Measurements from ENCODE around the gene PSMB10. TPM values are rescaled to one million over a fixed set of nuclear protein-coding genes. Genes with fewer than 3 reads are reported as not detected.

Gene PSMB10
- total and polyA plus RNA-seq, 2 donors (not counting 3 experiments of a cell fraction or from before 2014, with no cell fraction given), result 40.8 to 54.7 TPM

DNA sequence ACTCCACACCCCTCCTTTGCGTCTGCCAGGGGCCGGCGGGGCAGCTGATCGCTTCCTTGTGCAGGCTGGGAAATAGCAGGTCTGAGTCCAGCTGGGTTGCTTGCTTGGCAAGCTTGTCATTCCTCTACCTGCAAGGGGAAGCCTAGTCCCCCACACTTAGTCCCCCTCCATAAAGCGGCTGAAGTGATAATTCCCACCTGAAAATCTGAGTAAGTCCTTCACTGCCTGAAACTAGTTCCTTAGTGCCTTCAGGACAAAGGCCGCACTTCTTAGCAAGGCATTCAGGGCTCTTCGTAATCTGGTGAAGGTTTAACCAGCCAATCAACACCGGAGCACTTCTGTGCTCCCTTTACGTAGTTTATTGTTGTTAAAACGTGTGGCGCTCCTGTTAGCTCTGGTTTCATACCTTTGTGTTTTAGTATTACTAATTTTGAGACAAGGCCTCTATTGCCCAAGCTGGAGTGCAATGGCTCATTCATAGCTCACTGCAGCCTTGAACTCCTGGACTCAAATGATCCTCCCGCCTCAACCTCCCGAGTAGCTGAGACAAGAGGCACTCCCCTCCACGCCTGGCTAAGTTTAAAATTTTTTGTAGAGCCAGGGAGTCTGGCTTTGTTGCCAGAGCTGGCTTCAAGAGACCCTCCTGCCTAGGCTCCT lies 42.8 kb downstream of the PSMB10 start:
- H2AFZ ChIP-seq (ENCODE audit: low read depth, low read length), result peak overlapping the region; percentile 65
- peak overlapping the region; percentile 93 for H3K9ac ChIP-seq (replicated peaks; ENCODE audit: extremely low read depth, insufficient read depth, low read length)
- no peaks in the 10 kb centered on the region for H3K27me3 ChIP-seq (ENCODE audit: control insufficient read depth in 2 of 2, insufficient read depth in 2 of 2, low read length in 2 of 2)
- no peaks in the 10 kb centered on the region for H3K9me1 ChIP-seq (replicated peaks; ENCODE audit: control insufficient read depth, extremely low read depth, insufficient read depth, low read length)
- ChIA-PET POLR2A (interaction anchor here (1.2 kb wide), 1 partner anchor 32 kb away, joined by 4 read pairs; no protein-coding TSS in a partner anchor), CTCF (interaction anchor here (2.6 kb wide), 1 partner anchor 11 kb away, joined by 17 read pairs; the partner anchor contains the start of gene NRN1L)
- TF ChIP-seq JUN (IDR thresholded peaks at IDR 0.05; ENCODE audit: borderline replicate concordance, insufficient read depth, insufficient read length, low read depth) (no peak), POLR2A (IDR thresholded peaks at IDR 0.05; ENCODE audit: low read depth, low read length) (no peak), MYC (IDR thresholded peaks at IDR 0.05; ENCODE audit: low read depth, low read length) (no peak)
- TF ChIP-seq, protein P1, sequence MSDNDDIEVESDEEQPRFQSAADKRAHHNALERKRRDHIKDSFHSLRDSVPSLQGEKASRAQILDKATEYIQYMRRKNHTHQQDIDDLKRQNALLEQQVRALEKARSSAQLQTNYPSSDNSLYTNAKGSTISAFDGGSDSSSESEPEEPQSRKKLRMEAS (IDR thresholded peaks at IDR 0.05; ENCODE audit: insufficient read depth, insufficient read length), result no peak
- H3K4me3 ChIP-seq (replicated peaks in 1 of 3; ENCODE audit: insufficient read depth in 1 of 3, low read depth in 1 of 3, low read length in 3 of 3), result peak overlapping the region; percentile 3 to 73 (median 73)
- peaks cover 21% of the 10 kb centered on the region for H3K4me1 ChIP-seq (ENCODE audit: control insufficient read depth, extremely low read depth, insufficient read depth, low read length)
- intact Hi-C loops (cut with micrococcal nuclease) (loop anchor here (1.0 to 2.0 kb wide), 3 partner anchors 8 to 343 kb away; partner anchors contain the start of genes CENPT, ESRP2 and NUTF2), dilution Hi-C loops (cut with MboI; ENCODE audit: extremely low pct_ligation_motif_present, low sequenced_read_pairs) (no loop called here)
- DNase-seq (ENCODE audit: low read depth, low spot score) (no peak), FAIRE-seq (peak; percentile 74)
- peak overlapping the region; percentile 84 for H3K4me2 ChIP-seq (ENCODE audit: insufficient read depth, low read length)
- H3K79me2 ChIP-seq (ENCODE audit: control insufficient read depth, insufficient read depth, low read length), result peaks cover 25% of the 10 kb centered on the region
- H3K36me3 ChIP-seq (ENCODE audit: control insufficient read depth in 2 of 2, extremely low read depth in 1 of 2, insufficient read depth in 2 of 2, low read length in 2 of 2), result no peaks in the 10 kb centered on the region
- H3K9me3 ChIP-seq (replicated peaks; ENCODE audit: control insufficient read depth, insufficient read depth, low read length), result no peaks in the 10 kb centered on the region
- H3K27ac ChIP-seq (ENCODE audit: insufficient read depth, low read depth, low read length), result peak overlapping the region; percentile 76
- BruUV-seq (replicated peaks), result TSS peak; percentile 29
- H4K20me1 ChIP-seq (replicated peaks; ENCODE audit: control insufficient read depth, extremely low read depth, insufficient read depth, low read length), result no peaks in the 10 kb centered on the region

DNA sequence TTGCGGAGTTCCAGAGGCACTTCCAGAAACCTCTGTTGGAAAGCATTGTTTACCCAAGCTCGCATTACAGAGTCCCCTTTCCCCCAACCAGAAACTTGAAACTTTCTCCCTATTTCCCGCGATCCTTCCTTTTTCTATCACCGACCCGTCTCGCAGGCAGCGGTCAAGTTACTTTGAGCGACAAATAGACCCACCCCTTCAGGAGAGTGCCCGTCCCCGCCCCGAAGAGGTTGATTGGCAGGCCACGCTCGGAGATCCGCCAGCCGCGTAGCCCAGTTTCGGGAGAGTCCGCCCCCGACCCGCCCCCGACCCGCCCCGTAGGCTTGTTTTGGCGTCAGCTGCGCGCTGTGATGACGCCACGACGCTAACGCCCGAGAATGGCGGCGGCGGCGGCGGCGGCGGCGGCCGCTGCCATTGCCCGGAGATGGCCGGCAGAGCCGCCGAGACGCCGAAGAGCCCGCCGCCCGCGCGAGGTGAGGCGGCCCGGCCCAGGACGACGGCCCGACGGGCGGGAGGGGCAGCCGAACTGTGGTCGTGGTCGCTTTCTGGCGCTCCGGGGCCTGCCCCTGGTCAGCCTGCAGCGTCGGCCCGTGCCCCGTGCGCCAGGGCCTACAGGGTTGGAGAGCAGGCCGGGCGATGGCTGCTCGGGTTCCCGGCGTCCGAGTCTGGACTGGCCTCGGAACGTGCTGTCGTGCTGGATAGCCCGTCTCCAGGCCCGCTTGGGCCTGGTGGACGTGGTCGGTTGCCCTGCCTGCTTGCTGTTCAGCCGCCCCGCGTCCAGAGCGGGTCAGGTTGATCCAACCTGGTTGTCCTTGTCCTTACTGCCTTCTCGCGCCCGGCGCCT lies 43.5 kb downstream of the PSMB10 start, which contains the start of gene PSKH1:
Gene PSKH1, plus strand, starts transcription at position 356 of the 844 bp plus-strand sequence. CDS start 15,496 bp downstream, outside the sequence.
- H3K36me3 ChIP-seq (ENCODE audit: control insufficient read depth in 2 of 2, extremely low read depth in 1 of 2, insufficient read depth in 2 of 2, low read length in 2 of 2), result no peaks in the 10 kb centered on the region
- ChIA-PET POLR2A (interaction anchor here (0.6 to 1.2 kb wide), 2 partner anchors 11 to 31 kb away, joined by 3 to 4 read pairs; no protein-coding TSS in a partner anchor), CTCF (interaction anchor here (0.9 to 2.6 kb wide), 7 partner anchors 10 to 221 kb away, joined by 3 to 17 read pairs (median 4); partner anchors contain the start of gene NRN1L)
- H3K9me1 ChIP-seq (replicated peaks; ENCODE audit: control insufficient read depth, extremely low read depth, insufficient read depth, low read length), result no peaks in the 10 kb centered on the region
- FAIRE-seq (peak; percentile 98), DNase-seq (ENCODE audit: low read depth, low spot score) (peak; percentile 97)
- H3K9me3 ChIP-seq (replicated peaks; ENCODE audit: control insufficient read depth, insufficient read depth, low read length), result no peaks in the 10 kb centered on the region
- H3K27ac ChIP-seq (ENCODE audit: insufficient read depth, low read depth, low read length), result peak within 1 kb of the TSS; percentile 76
- H3K4me2 ChIP-seq (ENCODE audit: insufficient read depth, low read length), result peak within 1 kb of the TSS; percentile 92
- dilution Hi-C loops (cut with MboI; ENCODE audit: extremely low pct_ligation_motif_present, low sequenced_read_pairs), result no loop called here
- intact Hi-C loops (cut with micrococcal nuclease), result loop anchor here (1.0 to 2.0 kb wide), 3 partner anchors 9 to 344 kb away; partner anchors contain the start of genes CENPT, ESRP2 and NUTF2
- peaks cover 21% of the 10 kb centered on the region for H3K4me1 ChIP-seq (ENCODE audit: control insufficient read depth, extremely low read depth, insufficient read depth, low read length)
- H3K79me2 ChIP-seq (ENCODE audit: control insufficient read depth, insufficient read depth, low read length), result peaks cover 23% of the 10 kb centered on the region
- peak within 1 kb of the TSS; percentile 10 to 73 (median 73) for H3K4me3 ChIP-seq (replicated peaks in 1 of 3; ENCODE audit: insufficient read depth in 1 of 3, low read depth in 1 of 3, low read length in 3 of 3)
- peak within 1 kb of the TSS; percentile 93 for H3K9ac ChIP-seq (replicated peaks; ENCODE audit: extremely low read depth, insufficient read depth, low read length)
- no peaks in the 10 kb centered on the region for H4K20me1 ChIP-seq (replicated peaks; ENCODE audit: control insufficient read depth, extremely low read depth, insufficient read depth, low read length)
- H2AFZ ChIP-seq (ENCODE audit: low read depth, low read length), result peak within 1 kb of the TSS; percentile 66
- TF ChIP-seq, protein P2, sequence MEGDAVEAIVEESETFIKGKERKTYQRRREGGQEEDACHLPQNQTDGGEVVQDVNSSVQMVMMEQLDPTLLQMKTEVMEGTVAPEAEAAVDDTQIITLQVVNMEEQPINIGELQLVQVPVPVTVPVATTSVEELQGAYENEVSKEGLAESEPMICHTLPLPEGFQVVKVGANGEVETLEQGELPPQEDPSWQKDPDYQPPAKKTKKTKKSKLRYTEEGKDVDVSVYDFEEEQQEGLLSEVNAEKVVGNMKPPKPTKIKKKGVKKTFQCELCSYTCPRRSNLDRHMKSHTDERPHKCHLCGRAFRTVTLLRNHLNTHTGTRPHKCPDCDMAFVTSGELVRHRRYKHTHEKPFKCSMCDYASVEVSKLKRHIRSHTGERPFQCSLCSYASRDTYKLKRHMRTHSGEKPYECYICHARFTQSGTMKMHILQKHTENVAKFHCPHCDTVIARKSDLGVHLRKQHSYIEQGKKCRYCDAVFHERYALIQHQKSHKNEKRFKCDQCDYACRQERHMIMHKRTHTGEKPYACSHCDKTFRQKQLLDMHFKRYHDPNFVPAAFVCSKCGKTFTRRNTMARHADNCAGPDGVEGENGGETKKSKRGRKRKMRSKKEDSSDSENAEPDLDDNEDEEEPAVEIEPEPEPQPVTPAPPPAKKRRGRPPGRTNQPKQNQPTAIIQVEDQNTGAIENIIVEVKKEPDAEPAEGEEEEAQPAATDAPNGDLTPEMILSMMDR (IDR thresholded peaks at IDR 0.05; ENCODE audit: extremely low read depth in 1 of 2, insufficient read depth in 1 of 2, low read depth in 1 of 2, low read length in 2 of 2), result no peak
- no peak for TF ChIP-seq MYC (IDR thresholded peaks at IDR 0.05; ENCODE audit: low read depth, low read length)
- TF ChIP-seq POLR2AphosphoS5 (IDR thresholded peaks at IDR 0.05; ENCODE audit: insufficient read depth, low read depth, low read length), result peak; percentile 78
- peak; percentile 59 for TF ChIP-seq POLR2A (IDR thresholded peaks at IDR 0.05; ENCODE audit: low read depth, low read length)
- TF ChIP-seq EZH2 (IDR thresholded peaks at IDR 0.05; ENCODE audit: borderline replicate concordance, low read depth, low read length, severe bottlenecking), result no peak
- BruUV-seq (replicated peaks), result no TSS peak
- no peaks in the 10 kb centered on the region for H3K27me3 ChIP-seq (ENCODE audit: control insufficient read depth in 2 of 2, insufficient read depth in 2 of 2, low read length in 2 of 2)

All from endothelial cell of umbilical vein (primary cell).